ENCODE data around the gene LLPH. TPM values are rescaled to one million over a fixed set of nuclear protein-coding genes. Genes with fewer than 3 reads are reported as not detected.

LLPH gene
- total RNA-seq, 1 experiment from 2014 or later: 45.6 TPM

- H2AFZ ChIP-seq (ENCODE audit: low read depth, low read length, poor library complexity, severe bottlenecking): no peak overlapping the region
- peaks cover 18 to 25% of the 10 kb centered on the region in 2 experiments; a peak in 2 of 4 replicates for H3K9me3 ChIP-seq (ENCODE audit: control insufficient read depth in 1 of 2, insufficient read depth in 1 of 2, low read depth in 1 of 2, low read length in 2 of 2)
- intact Hi-C loops (cut with micrococcal nuclease): no loop called here
- ATAC-seq (no peak), DNase-seq (ENCODE audit: low read depth, low spot score) (no peak)
- no peak overlapping the region for H3K4me3 ChIP-seq (replicated peaks in 1 of 2; ENCODE audit: low read depth in 1 of 2, low read length in 2 of 2)
- H4K20me1 ChIP-seq (ENCODE audit: insufficient read depth): no peaks in the 10 kb centered on the region
- H3K4me2 ChIP-seq (ENCODE audit: low read length): no peak overlapping the region
- H3K4me1 ChIP-seq (ENCODE audit: control insufficient read depth in 1 of 2, insufficient read depth in 2 of 2, low read length in 2 of 2): peaks cover under 1 to 4% of the 10 kb centered on the region in 2 experiments; a peak in 3 of 4 replicates
- peaks cover 10 to 48% of the 10 kb centered on the region in 2 experiments for H3K36me3 ChIP-seq (ENCODE audit: control insufficient read depth in 1 of 2, insufficient read depth in 2 of 2, low read length in 2 of 2)
- no TSS peak for BruUV-seq (replicated peaks)
- ChIA-PET POLR2A (interaction anchor here (1.0 kb wide), 1 partner anchor 32 kb away, joined by 3 read pairs; the partner anchor contains the start of gene TMBIM4), CTCF (no interaction called here), RAD21 (ENCODE audit: low non-redundant PET in 1 of 2, low total read pairs in 2 of 2, uncharacterized antibody in 2 of 2, unreplicated experiment in 2 of 2) (no interaction called here)
- no peaks in the 10 kb centered on the region for H3K9me2 ChIP-seq (ENCODE audit: insufficient read depth)
- H3K27ac ChIP-seq (ENCODE audit: low read depth, low read length): no peak overlapping the region
- H3K27me3 ChIP-seq (ENCODE audit: insufficient read depth, low read length): no peaks in the 10 kb centered on the region
- no peak for TF ChIP-seq CBX3 (IDR thresholded peaks at IDR 0.05; ENCODE audit: low read depth)
- TF ChIP-seq CTCF (IDR thresholded peaks at IDR 0.05 in 2 of 3, conservative IDR thresholded peaks at IDR 0.05 in 1 of 3; ENCODE audit: borderline replicate concordance in 1 of 3, insufficient read depth in 1 of 3, low read depth in 2 of 3, low read length in 2 of 3): no peak
- no peak for TF ChIP-seq YY1 (IDR thresholded peaks at IDR 0.05; ENCODE audit: extremely low read depth, insufficient replicate concordance, low read depth, low read length)
- TF ChIP-seq ZFX (IDR thresholded peaks at IDR 0.05): no peak
- TF ChIP-seq ELF1 (IDR thresholded peaks at IDR 0.05; ENCODE audit: borderline replicate concordance, low read depth): no peak
- no peak for TF ChIP-seq POLR2AphosphoS5 (IDR thresholded peaks at IDR 0.05; ENCODE audit: low read depth, low read length)
- TF ChIP-seq POLR2A (IDR thresholded peaks at IDR 0.05; ENCODE audit: borderline replicate concordance, extremely low read depth, insufficient read depth, insufficient read length): no peak
- no peak for TF ChIP-seq ZBTB33 (IDR thresholded peaks at IDR 0.05; ENCODE audit: extremely low read depth, insufficient replicate concordance, low read length)
- no peak for TF ChIP-seq EGR1 (IDR thresholded peaks at IDR 0.05; ENCODE audit: low read depth)
- TF ChIP-seq TCF7L2 (IDR thresholded peaks at IDR 0.05; ENCODE audit: borderline replicate concordance, extremely low read depth, insufficient read depth, insufficient read length): no peak
- TF ChIP-seq JUND (IDR thresholded peaks at IDR 0.05): no peak
- no peak for TF ChIP-seq ZNF274 (IDR thresholded peaks at IDR 0.05; ENCODE audit: low read depth, low read length)
- TF ChIP-seq REST (IDR thresholded peaks at IDR 0.05; ENCODE audit: low read depth): no peak
- no peak for TF ChIP-seq SP1 (IDR thresholded peaks at IDR 0.05; ENCODE audit: low read depth)
- no peak for TF ChIP-seq SRF (IDR thresholded peaks at IDR 0.05; ENCODE audit: low read depth)
- TF ChIP-seq FOSL1 (IDR thresholded peaks at IDR 0.05; ENCODE audit: low read depth): no peak
- no peak for TF ChIP-seq EZH2 (IDR thresholded peaks at IDR 0.05)
- H3K79me2 ChIP-seq (ENCODE audit: insufficient read depth, low read length): no peaks in the 10 kb centered on the region; the same call in 1 of the 2 replicates
- no peak overlapping the region for H3K9ac ChIP-seq (ENCODE audit: low read length)
Observed at GRCh38 chr12:66137937-66138336, 7.4 kb upstream of the LLPH start.

All from HCT116 (cell line).